ENCODE data around the gene CDON.
"Not testable (repeated sequence)": the region's sequence is repeated elsewhere in the genome, so short reads cannot be mapped to it uniquely, and the experiment has no call there.

CDON gene

DNA sequence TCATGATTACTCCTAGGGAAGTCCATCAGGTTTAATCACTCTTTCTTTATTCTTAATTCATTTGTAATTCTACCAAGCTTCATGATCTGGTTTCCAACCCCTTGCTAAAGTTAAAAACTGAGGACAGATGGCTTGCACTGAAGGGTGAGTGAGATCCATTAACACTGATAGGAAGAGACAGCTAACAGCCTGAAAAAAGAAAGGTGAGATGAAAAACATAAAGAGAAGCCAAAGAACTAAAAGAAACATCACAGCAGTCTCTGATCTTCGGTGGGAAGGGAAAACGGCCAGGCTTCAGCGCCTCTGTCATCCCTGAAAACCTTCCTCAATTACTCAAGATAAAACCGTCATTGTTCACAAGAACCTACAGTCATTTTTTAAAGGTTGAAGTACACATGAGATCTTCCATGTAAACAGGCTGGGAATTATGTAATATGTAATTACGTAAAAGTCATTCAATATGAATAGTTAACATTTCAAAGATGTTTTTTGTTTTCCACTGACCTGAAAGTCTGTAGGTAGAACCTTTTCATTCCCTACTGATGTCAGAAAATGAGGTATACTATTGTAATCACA, 75.5 kb downstream of the CDON start:
- no peak overlapping the region for H3K4me3 ChIP-seq (ENCODE audit: control insufficient read depth, low read depth, low read length)
- TF ChIP-seq, protein P1, sequence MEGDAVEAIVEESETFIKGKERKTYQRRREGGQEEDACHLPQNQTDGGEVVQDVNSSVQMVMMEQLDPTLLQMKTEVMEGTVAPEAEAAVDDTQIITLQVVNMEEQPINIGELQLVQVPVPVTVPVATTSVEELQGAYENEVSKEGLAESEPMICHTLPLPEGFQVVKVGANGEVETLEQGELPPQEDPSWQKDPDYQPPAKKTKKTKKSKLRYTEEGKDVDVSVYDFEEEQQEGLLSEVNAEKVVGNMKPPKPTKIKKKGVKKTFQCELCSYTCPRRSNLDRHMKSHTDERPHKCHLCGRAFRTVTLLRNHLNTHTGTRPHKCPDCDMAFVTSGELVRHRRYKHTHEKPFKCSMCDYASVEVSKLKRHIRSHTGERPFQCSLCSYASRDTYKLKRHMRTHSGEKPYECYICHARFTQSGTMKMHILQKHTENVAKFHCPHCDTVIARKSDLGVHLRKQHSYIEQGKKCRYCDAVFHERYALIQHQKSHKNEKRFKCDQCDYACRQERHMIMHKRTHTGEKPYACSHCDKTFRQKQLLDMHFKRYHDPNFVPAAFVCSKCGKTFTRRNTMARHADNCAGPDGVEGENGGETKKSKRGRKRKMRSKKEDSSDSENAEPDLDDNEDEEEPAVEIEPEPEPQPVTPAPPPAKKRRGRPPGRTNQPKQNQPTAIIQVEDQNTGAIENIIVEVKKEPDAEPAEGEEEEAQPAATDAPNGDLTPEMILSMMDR (conservative IDR thresholded peaks at IDR 0.05; ENCODE audit: control insufficient read depth, insufficient read depth, low read depth, low read length): no peak
- no peak for DNase-seq (ENCODE audit: low read depth)

DNA sequence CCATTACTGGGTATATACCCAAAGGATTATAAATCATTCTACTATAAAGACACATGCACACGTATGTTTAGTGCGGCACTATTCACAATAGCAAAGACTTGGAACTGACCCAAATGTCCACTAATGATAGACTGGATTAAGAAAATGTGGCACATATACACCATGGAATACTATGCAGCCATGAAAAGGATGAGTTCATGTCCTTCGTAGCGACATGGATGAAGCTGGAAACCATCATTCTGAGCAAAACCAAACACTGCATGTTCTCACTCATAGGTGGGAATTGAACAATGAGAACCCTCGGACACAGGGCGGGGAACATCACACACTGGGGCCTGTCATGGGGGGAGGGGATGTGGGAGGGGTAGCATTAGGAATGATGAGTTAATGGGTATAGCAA, 76.7 kb downstream of the CDON start:
- not testable (repeated sequence) for DNase-seq (ENCODE audit: low read depth); H3K4me3 ChIP-seq (ENCODE audit: control insufficient read depth, low read depth, low read length)

DNA sequence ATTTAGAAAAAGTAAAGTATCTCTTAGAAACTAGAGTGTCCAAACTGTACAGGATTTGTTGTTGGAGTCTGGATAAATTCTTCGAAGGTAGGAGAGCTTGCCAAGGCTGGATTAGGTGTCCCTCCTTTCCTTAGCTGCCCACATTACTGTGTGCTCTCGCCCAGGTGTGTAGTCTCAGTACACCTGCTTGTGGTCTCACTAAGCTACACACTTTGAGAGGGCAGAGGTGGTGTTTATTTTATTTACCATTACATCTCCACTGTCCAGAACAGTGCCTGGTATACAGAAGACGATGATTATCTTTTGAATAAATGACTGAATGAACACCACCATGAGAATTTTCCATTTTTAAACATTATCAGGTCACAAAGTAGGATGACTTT, 80.3 kb downstream of the CDON start:
- DNase-seq (ENCODE audit: low read depth): no peak
- TF ChIP-seq, protein P1 (conservative IDR thresholded peaks at IDR 0.05; ENCODE audit: control insufficient read depth, insufficient read depth, low read depth, low read length): no peak
- H3K4me3 ChIP-seq (ENCODE audit: control insufficient read depth, low read depth, low read length): no peak overlapping the region

DNA sequence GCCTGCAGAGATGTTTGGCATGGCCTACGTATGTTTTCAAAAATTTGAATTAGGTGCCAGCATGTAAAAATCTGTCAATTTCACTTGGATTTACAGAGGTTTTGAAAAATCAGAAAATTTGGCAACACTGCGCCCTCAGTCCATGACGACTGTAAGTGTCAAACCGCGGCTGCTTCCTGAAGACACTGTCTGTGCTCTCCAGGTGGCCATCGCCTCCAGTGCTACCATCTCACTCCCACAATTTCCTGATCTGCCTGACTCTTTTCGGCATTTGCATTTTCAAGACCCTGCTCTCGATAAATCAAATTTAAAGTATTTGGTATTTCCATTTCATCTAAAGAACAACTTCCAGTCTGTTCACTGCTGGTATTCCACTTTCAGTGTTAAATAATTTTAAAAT, 82.2 kb downstream of the CDON start:
- TF ChIP-seq, protein P1 (conservative IDR thresholded peaks at IDR 0.05; ENCODE audit: control insufficient read depth, insufficient read depth, low read depth, low read length): no peak
- no peak overlapping the region for H3K4me3 ChIP-seq (ENCODE audit: control insufficient read depth, low read depth, low read length)

DNA sequence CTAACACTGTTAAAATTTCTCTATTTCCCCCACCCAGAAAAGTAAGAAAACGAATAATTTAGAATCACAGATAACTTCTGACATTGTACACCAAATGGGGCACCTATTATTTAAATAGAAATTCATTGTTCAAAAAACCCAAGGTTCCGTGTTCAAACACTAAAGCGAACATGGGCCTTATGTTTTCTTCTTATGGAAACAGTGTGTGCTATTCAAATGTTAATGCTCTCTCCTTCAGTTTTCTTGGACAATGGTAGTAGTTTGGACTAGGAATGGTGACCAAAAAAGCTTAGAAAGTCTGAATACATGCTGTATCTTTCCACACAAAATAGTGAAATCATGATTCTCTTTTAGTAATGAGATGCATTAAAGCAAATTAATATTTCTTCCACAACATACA, 83.2 kb downstream of the CDON start:
- H3K4me3 ChIP-seq (ENCODE audit: control insufficient read depth, low read depth, low read length): no peak overlapping the region
- TF ChIP-seq, protein P1 (conservative IDR thresholded peaks at IDR 0.05; ENCODE audit: control insufficient read depth, insufficient read depth, low read depth, low read length): no peak
- no peak for DNase-seq (ENCODE audit: low read depth)

More for the DNA sequence above, 82.2 kb downstream of the CDON start:
- no peak for DNase-seq (ENCODE audit: low read depth)

DNA sequence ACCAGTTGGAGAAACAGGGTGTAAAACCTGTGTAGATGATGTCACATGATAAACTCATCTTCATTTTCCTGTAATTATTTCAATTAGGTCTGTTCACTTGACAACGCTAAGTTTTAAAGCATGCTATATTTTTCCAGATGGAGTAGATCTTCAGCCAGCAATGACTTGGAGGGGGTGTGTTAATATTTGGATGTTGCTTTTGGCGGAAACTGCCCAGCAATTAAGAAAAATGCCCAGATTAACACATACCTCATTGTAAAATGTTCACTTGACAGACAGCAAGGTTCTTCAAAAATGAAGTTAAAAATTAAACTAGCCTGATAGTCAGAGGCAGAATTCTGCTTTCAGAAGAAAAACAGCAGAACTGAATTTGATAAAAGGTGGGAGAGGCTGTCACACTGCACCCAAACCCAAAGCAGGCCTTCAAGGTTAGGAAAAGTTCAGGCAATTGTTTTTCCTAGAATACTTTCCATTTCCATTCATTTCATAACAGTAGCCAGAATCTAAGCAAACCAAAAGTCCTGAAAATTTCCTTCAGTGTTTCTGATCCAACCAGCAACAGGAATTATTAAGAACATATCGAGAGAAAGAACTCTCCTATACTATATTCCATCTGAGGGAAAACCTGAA, 83.8 kb downstream of the CDON start:
- TF ChIP-seq, protein P1 (conservative IDR thresholded peaks at IDR 0.05; ENCODE audit: control insufficient read depth, insufficient read depth, low read depth, low read length): no peak
- no peak overlapping the region for H3K4me3 ChIP-seq (ENCODE audit: control insufficient read depth, low read depth, low read length)
- DNase-seq (ENCODE audit: low read depth): no peak

DNA sequence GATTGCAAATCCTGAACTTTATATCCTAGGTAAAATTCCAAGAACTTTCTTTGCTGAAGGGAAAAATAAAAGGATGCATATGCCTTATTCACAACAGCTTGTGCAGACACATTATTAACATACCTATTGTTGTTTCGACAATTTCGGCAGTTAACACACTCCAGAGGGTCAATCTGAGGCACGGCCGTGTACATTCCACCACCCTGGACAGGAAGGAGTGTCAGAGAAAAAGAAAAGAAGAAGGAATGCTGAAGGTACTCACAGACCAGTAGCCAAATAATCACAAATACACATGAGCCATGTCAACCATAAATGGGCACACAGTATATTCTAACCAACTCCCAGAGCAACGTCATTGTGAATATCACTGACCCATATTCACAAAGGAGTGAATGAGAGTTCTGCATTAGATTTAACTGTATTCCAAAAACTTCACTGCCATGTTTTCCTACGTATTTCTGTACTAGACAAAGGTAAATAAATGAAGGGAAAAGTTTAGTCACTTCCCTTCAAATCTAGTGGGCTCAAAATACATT, 84.4 kb downstream of the CDON start:
- no peak for DNase-seq (ENCODE audit: low read depth)
- no peak overlapping the region for H3K4me3 ChIP-seq (ENCODE audit: control insufficient read depth, low read depth, low read length)
- TF ChIP-seq, protein P1 (conservative IDR thresholded peaks at IDR 0.05; ENCODE audit: control insufficient read depth, insufficient read depth, low read depth, low read length): no peak

Data from fibroblast of mammary gland (primary cell).